HCT116 (cell line): ENCODE results near the gene SLC44A5. TPM values are rescaled to one million over a fixed set of nuclear protein-coding genes. Genes with fewer than 3 reads are reported as not detected.

Experiments used
- ATAC-seq: fragments of 200-7000 bp; cut with Tn5 transposase; 2 replicates; pipeline ENCODE4 v1.9.1; 2020; ENCODE audit warnings: mild to moderate bottlenecking, moderate library complexity
- BruUV-seq: library from RNA; stranded (reverse); fragments of 400-500 nt; replicated peaks from 2 replicates; lab custom pipeline; 2021; lab: Mats Ljungman, UMichigan
- CTCF ChIA-PET: fragments of 300-600 bp; sonication (Branson Sonifier 250); formaldehyde crosslinking; loops from one replicate; lab custom pipeline; 2021; ENCODE audit warnings: antibody characterized with exemption; lab: Charles Lee
- POLR2A ChIA-PET: fragments of 300-600, 350-600 bp; sonication (Branson Sonifier 250); formaldehyde crosslinking; loops from one replicate; lab custom pipeline; 2021; ENCODE audit warnings: antibody characterized with exemption; lab: Charles Lee
- RAD21 ChIA-PET, 2 experiments: fragments of 300-600 bp; sonication (Branson Sonifier 250); formaldehyde crosslinking; loops; one replicate each; lab custom pipeline; 2023; ENCODE audit warnings: low total read pairs in 2 of 2; ENCODE audit not compliant: uncharacterized antibody in 2 of 2, unreplicated experiment in 2 of 2, low non-redundant PET in 1 of 2; lab: Charles Lee
- DNase-seq: peaks from one replicate; pipeline ENCODE4 v3.0.0-alpha.2; 2010; ENCODE audit warnings: low read depth, low spot score
- H2AFZ ChIP-seq: fragments of 200-600 bp; shearing (Covaris generic), sonication (generic); 2 replicates; pipeline ENCODE4 v1.6.1; 2017; ENCODE audit warnings: low read depth, mixed run types, mixed read lengths, antibody characterized with exemption, low read length; ENCODE audit not compliant: poor library complexity, severe bottlenecking
- H3K27ac ChIP-seq: 2 replicates; pipeline ENCODE4 v1.5.1; 2012; ENCODE audit warnings: low read depth, low read length
- H3K27me3 ChIP-seq: fragments of 200-600 bp; sonication (generic); 2 replicates; pipeline ENCODE4 v1.6.1; 2016; ENCODE audit warnings: mixed run types, low read length, mixed read lengths; ENCODE audit not compliant: insufficient read depth
- H3K36me3 ChIP-seq, 2 experiments: fragments of 200-500 bp in 1 of 2; fragments of 200-600 bp in 1 of 2; sonication (Bioruptor generic) in 1 of 2; sonication (generic) in 1 of 2; 2 replicates each; pipeline versions ENCODE4 v1.5.1 to v1.6.1; 2014 to 2016; ENCODE audit warnings: low read length in 2 of 2, inconsistent platforms in 1 of 2, mixed read lengths in 1 of 2, mixed run types in 1 of 2; ENCODE audit not compliant: insufficient read depth in 2 of 2, control insufficient read depth in 1 of 2
- H3K4me1 ChIP-seq, 2 experiments: fragments of 200-600 bp in 1 of 2; sonication (generic) in 1 of 2; 2 replicates each; pipeline versions ENCODE4 v1.5.1 to v1.6.1; 2012 to 2017; ENCODE audit warnings: low read length in 2 of 2, inconsistent platforms in 1 of 2, mild to moderate bottlenecking in 1 of 2, mixed read lengths in 1 of 2, mixed run types in 1 of 2, moderate library complexity in 1 of 2; ENCODE audit not compliant: insufficient read depth in 2 of 2, control insufficient read depth in 1 of 2
- H3K4me2 ChIP-seq: fragments of 200-600 bp; sonication (generic); 2 replicates; pipeline ENCODE4 v1.6.1; 2017; ENCODE audit warnings: mixed run types, low read length, mixed read lengths
- H3K4me3 ChIP-seq, 2 experiments: fragments of 200-600 bp in 1 of 2; sonication (generic) in 1 of 2; replicated peaks in 1 of 2; 2 replicates each; pipeline ENCODE4 v1.5.1; 2011 to 2016; ENCODE audit warnings: low read length in 2 of 2, control low read depth in 1 of 2, low read depth in 1 of 2, mild to moderate bottlenecking in 1 of 2, mixed read lengths in 1 of 2, mixed run types in 1 of 2
- H3K79me2 ChIP-seq: fragments of 200-600 bp; sonication (generic); 2 replicates; pipeline ENCODE4 v1.6.1; 2017; ENCODE audit warnings: mild to moderate bottlenecking, mixed run types, low read length, moderate library complexity, mixed read lengths; ENCODE audit not compliant: insufficient read depth
- H3K9ac ChIP-seq: fragments of 200-600 bp; sonication (generic); 2 replicates; pipeline ENCODE4 v1.6.1; 2016; ENCODE audit warnings: low read length, mixed read lengths
- H3K9me2 ChIP-seq: fragments of 200-600 bp; sonication (generic), shearing (Covaris generic); 2 replicates; pipeline ENCODE4 v1.6.1; 2017; ENCODE audit warnings: mixed run types, mild to moderate bottlenecking, moderate library complexity; ENCODE audit not compliant: insufficient read depth
- H3K9me3 ChIP-seq, 2 experiments: fragments of 200-500 bp in 1 of 2; fragments of 200-600 bp in 1 of 2; sonication (Bioruptor generic) in 1 of 2; sonication (generic) in 1 of 2; 2 replicates each; pipeline ENCODE4 v1.6.1; 2014 to 2017; ENCODE audit warnings: low read length in 2 of 2, mixed read lengths in 2 of 2, inconsistent platforms in 1 of 2, low read depth in 1 of 2, mild to moderate bottlenecking in 1 of 2, mixed run types in 1 of 2, moderate library complexity in 1 of 2; ENCODE audit not compliant: control insufficient read depth in 1 of 2, insufficient read depth in 1 of 2
- H4K20me1 ChIP-seq: fragments of 200-600 bp; sonication (generic), shearing (Covaris generic); 2 replicates; pipeline ENCODE4 v1.6.1; 2017; ENCODE audit warnings: mixed run types, mild to moderate bottlenecking, moderate library complexity; ENCODE audit not compliant: insufficient read depth
- CTCF ChIP-seq, 3 experiments: fragments of 200-600 bp in 1 of 3; sonication (generic) in 1 of 3; IDR thresholded peaks in 2 of 3; conservative IDR thresholded peaks in 1 of 3; 2 replicates each; pipeline ENCODE4 v1.5.1; 2012 to 2017; ENCODE audit warnings: low read depth in 2 of 3, low read length in 2 of 3, antibody characterized with exemption in 1 of 3, borderline replicate concordance in 1 of 3, control low read depth in 1 of 3, mild to moderate bottlenecking in 1 of 3, mixed read lengths in 1 of 3, mixed run types in 1 of 3, moderate library complexity in 1 of 3; ENCODE audit not compliant: insufficient read depth in 1 of 3
- POLR2A ChIP-seq: IDR thresholded peaks from 2 replicates; pipeline ENCODE4 v1.7.0; 2011; ENCODE audit warnings: borderline replicate concordance; ENCODE audit not compliant: insufficient read depth, insufficient read length; ENCODE audit errors: extremely low read depth
- RAD21 ChIP-seq: IDR thresholded peaks from 2 replicates; pipeline ENCODE4 v1.6.1; 2012; ENCODE audit warnings: low read depth, mild to moderate bottlenecking
- YY1 ChIP-seq: IDR thresholded peaks from 2 replicates; pipeline ENCODE4 v1.6.1; 2011; ENCODE audit warnings: low read length, low read depth, moderate library complexity, mild to moderate bottlenecking; ENCODE audit not compliant: insufficient replicate concordance; ENCODE audit errors: extremely low read depth
- intact Hi-C: fragments of 100-400 bp; cut with micrococcal nuclease; formaldehyde crosslinking; loops from 2 replicates; pipeline ENCODE4 v1.10.0; 2022
- total RNA-seq: library from RNA; stranded (reverse); gene quantifications from one replicate; pipeline ENCODE4 v1.2.1, GENCODE V29; 2021; ENCODE audit not compliant: unreplicated experiment
- TF ChIP-seq, protein P1 (sequence below): IDR thresholded peaks from 2 replicates; pipeline ENCODE4 v1.6.1; 2012; ENCODE audit warnings: low read depth

Gene SLC44A5
- total RNA-seq, 1 experiment from 2014 or later: 2.4 TPM

DNA sequence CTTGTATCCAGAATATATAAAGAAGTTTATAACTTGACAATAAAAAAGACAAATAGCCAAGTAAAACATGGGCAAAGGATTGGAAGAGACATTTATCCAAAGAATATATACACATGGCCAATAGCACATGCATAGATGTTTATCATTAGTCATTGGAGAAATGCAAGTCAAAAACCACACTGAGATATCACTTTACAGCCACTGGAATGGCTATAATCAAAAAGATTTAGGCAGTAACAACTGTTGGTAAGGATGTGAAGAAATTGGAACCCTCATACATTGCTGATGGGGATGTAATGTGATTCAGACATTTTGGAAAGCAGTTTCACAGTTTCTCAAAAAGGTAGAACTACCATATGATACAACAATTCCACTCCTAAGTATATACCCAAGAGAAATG is 51.1 kb downstream of the SLC44A5 start:
- no peaks in the 10 kb centered on the region for H3K9me2 ChIP-seq
- DNase-seq (no peak), ATAC-seq (no peak)
- H3K9ac ChIP-seq: no peak overlapping the region
- no peak overlapping the region for H3K27ac ChIP-seq
- BruUV-seq: no TSS peak
- intact Hi-C loops: no loop called here
- TF ChIP-seq RAD21 (no peak), CTCF (IDR thresholded peaks at IDR 0.05 in 2 of 3, conservative IDR thresholded peaks at IDR 0.05 in 1 of 3; ENCODE audit: borderline replicate concordance in 1 of 3, insufficient read depth in 1 of 3, low read depth in 2 of 3, low read length in 2 of 3) (no peak), POLR2A (no peak), YY1 (no peak)
- TF ChIP-seq, protein P1, sequence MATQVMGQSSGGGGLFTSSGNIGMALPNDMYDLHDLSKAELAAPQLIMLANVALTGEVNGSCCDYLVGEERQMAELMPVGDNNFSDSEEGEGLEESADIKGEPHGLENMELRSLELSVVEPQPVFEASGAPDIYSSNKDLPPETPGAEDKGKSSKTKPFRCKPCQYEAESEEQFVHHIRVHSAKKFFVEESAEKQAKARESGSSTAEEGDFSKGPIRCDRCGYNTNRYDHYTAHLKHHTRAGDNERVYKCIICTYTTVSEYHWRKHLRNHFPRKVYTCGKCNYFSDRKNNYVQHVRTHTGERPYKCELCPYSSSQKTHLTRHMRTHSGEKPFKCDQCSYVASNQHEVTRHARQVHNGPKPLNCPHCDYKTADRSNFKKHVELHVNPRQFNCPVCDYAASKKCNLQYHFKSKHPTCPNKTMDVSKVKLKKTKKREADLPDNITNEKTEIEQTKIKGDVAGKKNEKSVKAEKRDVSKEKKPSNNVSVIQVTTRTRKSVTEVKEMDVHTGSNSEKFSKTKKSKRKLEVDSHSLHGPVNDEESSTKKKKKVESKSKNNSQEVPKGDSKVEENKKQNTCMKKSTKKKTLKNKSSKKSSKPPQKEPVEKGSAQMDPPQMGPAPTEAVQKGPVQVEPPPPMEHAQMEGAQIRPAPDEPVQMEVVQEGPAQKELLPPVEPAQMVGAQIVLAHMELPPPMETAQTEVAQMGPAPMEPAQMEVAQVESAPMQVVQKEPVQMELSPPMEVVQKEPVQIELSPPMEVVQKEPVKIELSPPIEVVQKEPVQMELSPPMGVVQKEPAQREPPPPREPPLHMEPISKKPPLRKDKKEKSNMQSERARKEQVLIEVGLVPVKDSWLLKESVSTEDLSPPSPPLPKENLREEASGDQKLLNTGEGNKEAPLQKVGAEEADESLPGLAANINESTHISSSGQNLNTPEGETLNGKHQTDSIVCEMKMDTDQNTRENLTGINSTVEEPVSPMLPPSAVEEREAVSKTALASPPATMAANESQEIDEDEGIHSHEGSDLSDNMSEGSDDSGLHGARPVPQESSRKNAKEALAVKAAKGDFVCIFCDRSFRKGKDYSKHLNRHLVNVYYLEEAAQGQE: no peak
- no peak overlapping the region for H3K4me2 ChIP-seq
- H3K27me3 ChIP-seq: no peaks in the 10 kb centered on the region
- H3K9me3 ChIP-seq: no peaks in the 10 kb centered on the region
- H3K36me3 ChIP-seq: no peaks in the 10 kb centered on the region
- H4K20me1 ChIP-seq: no peaks in the 10 kb centered on the region
- no peaks in the 10 kb centered on the region for H3K4me1 ChIP-seq
- H3K79me2 ChIP-seq: no peaks in the 10 kb centered on the region
- ChIA-PET RAD21 (no interaction called here), CTCF (no interaction called here), POLR2A (no interaction called here)
- no peak overlapping the region for H3K4me3 ChIP-seq
- no peak overlapping the region for H2AFZ ChIP-seq
